Osteoblast (primary cell): ENCODE measurements around the gene CANX. TPM values are rescaled to one million over a fixed set of nuclear protein-coding genes. Genes with fewer than 3 reads are reported as not detected.
A peak's percentile ranks its signal among the peaks of the same experiment; 100 is the strongest.

Experiments used
- DNase-seq: peaks from one replicate; pipeline ENCODE4 v3.0.0; 2011; ENCODE audit warnings: low spot score, mixed read lengths; ENCODE audit not compliant: insufficient read length; ENCODE audit errors: missing footprints
- H2AFZ ChIP-seq: 2 replicates; pipeline ENCODE4 v1.6.0; 2011; ENCODE audit warnings: mild to moderate bottlenecking, low read length
- H3K27ac ChIP-seq: 2 replicates; pipeline ENCODE4 v1.5.1; 2011; ENCODE audit warnings: mild to moderate bottlenecking, low read depth, low read length, moderate library complexity
- H3K27me3 ChIP-seq: 2 replicates; pipeline ENCODE4 v1.6.0; 2012; ENCODE audit warnings: mild to moderate bottlenecking, control low read depth, inconsistent platforms, low read length, moderate library complexity; ENCODE audit not compliant: insufficient read depth
- H3K36me3 ChIP-seq: 2 replicates; pipeline ENCODE4 v1.5.1; 2011; ENCODE audit warnings: mild to moderate bottlenecking, low read length, control low read depth, moderate library complexity; ENCODE audit not compliant: insufficient read depth
- H3K4me1 ChIP-seq: 2 replicates; pipeline ENCODE4 v1.5.1; 2011; ENCODE audit warnings: mild to moderate bottlenecking, low read length, control low read depth, moderate library complexity; ENCODE audit not compliant: insufficient read depth
- H3K4me2 ChIP-seq: 2 replicates; pipeline ENCODE4 v1.6.0; 2011; ENCODE audit warnings: mild to moderate bottlenecking, low read length; ENCODE audit not compliant: insufficient read depth
- H3K4me3 ChIP-seq: fragments of 200-600 bp; sonication (generic); 3 replicates; pipeline ENCODE4 v1.5.1; 2012; ENCODE audit warnings: mild to moderate bottlenecking, low read length, inconsistent platforms; ENCODE audit not compliant: insufficient read depth
- H3K79me2 ChIP-seq: 2 replicates; pipeline ENCODE4 v1.6.0; 2012; ENCODE audit warnings: mild to moderate bottlenecking, low read length, control low read depth, inconsistent platforms; ENCODE audit not compliant: insufficient read depth
- H3K9me3 ChIP-seq: 2 replicates; pipeline ENCODE4 v1.5.1; 2011; ENCODE audit warnings: low read depth, low read length, control low read depth
- H4K20me1 ChIP-seq: 2 replicates; pipeline ENCODE4 v1.6.0; 2012; ENCODE audit warnings: mild to moderate bottlenecking, low read length, control low read depth; ENCODE audit not compliant: insufficient read depth
- total RNA-seq: library from RNA; depleted of rRNA; stranded (reverse); fragments of >200 nt; gene quantifications from 2 replicates; pipeline ENCODE4 v1.2.3, GENCODE V29; 2012
- TF ChIP-seq, protein P1 (sequence below): IDR thresholded peaks from 2 replicates; pipeline ENCODE4 v1.5.1; 2011; ENCODE audit warnings: mild to moderate bottlenecking, low read depth, low read length, moderate library complexity; ENCODE audit errors: extremely low read depth

The CANX gene
- total RNA-seq, 1 donor, result 698 TPM

DNA sequence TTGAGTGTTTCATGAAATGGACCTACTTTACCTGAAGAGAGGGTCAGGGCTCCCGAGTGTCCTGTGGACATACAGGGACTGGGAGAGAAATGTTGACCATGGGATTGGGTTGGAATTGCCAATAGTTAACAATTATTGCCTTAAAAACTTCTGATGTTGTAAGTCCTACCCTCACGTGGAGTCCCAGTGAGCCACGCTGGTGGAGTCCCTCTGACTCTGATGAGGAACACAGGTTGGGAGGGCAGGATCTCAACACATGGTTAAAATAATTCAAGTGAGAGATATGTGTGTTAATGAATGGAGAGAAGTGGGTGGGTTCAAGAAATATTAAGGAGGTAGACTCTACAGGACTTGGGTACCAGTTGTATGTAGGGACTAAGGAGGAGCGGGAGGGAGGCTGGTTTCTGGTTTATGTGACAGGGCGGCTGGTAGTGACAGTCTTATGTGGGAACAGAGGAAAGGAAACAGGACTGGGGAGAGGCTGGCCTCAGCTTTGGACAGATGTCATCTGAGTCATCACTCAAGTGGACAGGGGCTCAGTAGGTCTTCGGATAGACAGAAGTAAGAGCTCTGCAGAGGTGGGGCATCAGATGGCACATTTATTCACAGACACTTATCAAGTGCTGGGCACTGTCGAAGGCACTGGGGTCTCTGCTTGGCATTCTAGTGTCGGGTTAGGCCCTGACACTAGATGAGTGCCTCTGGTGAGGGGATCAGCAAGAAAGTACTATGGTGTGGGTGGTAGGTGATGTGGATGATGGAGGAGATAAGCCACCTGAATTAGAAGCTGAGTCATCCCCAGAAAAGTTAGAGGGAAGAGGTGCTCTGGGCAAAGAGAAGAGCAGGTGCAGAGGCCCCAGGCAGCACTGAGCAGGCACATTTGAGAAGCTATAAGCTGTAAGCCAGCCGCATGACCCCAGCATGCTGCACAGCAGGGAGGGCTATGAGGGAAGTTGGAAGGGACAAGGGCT, 61.1 kb downstream of the CANX start:
- DNase-seq, result no peak
- Histone ChIP-seq H4K20me1 (peaks cover 62% of the 10 kb centered on the region), H3K36me3 (peaks cover 8% of the 10 kb centered on the region), H3K27me3 (no peaks in the 10 kb centered on the region), H3K4me2 (no peak overlapping the region), H3K79me2 (peaks cover 76% of the 10 kb centered on the region), H3K4me3 (no peak overlapping the region), H3K4me1 (peaks cover 31% of the 10 kb centered on the region), H2AFZ (no peak overlapping the region), H3K9me3 (no peaks in the 10 kb centered on the region), H3K27ac (no peak overlapping the region)
- TF ChIP-seq, protein P1, sequence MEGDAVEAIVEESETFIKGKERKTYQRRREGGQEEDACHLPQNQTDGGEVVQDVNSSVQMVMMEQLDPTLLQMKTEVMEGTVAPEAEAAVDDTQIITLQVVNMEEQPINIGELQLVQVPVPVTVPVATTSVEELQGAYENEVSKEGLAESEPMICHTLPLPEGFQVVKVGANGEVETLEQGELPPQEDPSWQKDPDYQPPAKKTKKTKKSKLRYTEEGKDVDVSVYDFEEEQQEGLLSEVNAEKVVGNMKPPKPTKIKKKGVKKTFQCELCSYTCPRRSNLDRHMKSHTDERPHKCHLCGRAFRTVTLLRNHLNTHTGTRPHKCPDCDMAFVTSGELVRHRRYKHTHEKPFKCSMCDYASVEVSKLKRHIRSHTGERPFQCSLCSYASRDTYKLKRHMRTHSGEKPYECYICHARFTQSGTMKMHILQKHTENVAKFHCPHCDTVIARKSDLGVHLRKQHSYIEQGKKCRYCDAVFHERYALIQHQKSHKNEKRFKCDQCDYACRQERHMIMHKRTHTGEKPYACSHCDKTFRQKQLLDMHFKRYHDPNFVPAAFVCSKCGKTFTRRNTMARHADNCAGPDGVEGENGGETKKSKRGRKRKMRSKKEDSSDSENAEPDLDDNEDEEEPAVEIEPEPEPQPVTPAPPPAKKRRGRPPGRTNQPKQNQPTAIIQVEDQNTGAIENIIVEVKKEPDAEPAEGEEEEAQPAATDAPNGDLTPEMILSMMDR, result no peak

DNA sequence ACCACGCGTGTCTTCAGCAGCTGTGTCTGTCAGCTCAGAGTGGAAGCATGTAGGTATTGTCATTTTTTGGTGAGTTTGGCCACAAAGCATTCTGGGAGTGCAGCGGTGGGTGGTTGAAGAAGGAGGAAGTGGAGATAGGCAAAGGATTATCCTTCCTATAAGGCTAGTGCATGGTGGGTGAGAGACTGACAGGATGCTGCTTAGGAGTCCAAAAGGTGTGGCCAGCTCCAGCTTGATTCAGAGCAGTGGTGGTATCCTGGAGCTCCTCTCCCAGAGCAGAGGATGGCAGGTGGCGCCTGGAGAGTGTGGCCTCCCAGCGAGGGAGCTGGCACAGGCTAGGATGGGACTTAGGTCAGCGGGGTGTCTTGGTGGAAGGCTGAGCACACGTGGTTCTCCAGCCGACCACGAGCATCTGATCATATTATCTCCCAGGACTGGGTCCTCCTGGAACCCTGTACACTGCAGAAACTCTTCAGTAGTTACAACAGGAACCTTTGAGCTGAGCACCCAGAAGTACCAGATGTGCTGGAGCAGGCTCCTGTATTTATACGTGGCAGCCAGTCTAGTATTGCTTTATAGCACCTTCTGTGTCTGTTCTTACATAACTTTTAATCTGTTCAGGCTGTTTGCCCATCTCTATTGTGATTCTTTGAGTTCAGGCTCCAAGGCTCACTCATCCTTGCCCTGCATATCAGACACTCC, 63.5 kb downstream of the CANX start:
- peaks cover 64% of the 10 kb centered on the region for H3K79me2 ChIP-seq
- peaks cover 57% of the 10 kb centered on the region for H4K20me1 ChIP-seq
- no peaks in the 10 kb centered on the region for H3K27me3 ChIP-seq
- peak overlapping the region; percentile 27 for H3K4me2 ChIP-seq
- peaks cover 52% of the 10 kb centered on the region for H3K4me1 ChIP-seq
- H3K36me3 ChIP-seq, result peaks cover 22% of the 10 kb centered on the region
- peak overlapping the region; percentile 45 for H3K27ac ChIP-seq
- TF ChIP-seq, protein P1, result no peak
- no peaks in the 10 kb centered on the region for H3K9me3 ChIP-seq
- peak; percentile 57 for DNase-seq
- no peak overlapping the region for H3K4me3 ChIP-seq
- H2AFZ ChIP-seq, result no peak overlapping the region

DNA sequence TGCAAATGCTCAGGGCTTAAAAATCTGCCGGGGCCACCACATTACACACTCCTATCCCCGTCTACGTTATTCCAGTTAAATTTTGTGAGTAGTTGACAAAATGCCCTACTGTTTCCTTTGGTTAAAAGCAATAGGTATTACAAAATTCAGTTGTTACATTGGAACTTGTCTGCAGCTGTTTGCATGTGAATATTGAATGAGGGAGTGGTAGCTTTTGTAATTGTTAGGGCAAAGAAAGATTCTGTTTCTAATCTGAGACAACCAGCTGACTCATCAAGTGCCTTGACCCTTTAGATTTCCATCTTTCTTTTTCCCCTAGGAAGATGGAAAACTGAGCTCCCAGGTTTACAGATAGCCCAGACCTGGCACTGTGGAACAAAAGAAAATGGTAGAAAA, 64.0 kb downstream of the CANX start:
- H3K9me3 ChIP-seq, result no peaks in the 10 kb centered on the region
- H3K27me3 ChIP-seq, result no peaks in the 10 kb centered on the region
- TF ChIP-seq, protein P1, result no peak
- DNase-seq, result peak; percentile 81
- peaks cover 60% of the 10 kb centered on the region for H4K20me1 ChIP-seq
- peaks cover 64% of the 10 kb centered on the region for H3K79me2 ChIP-seq
- peaks cover 52% of the 10 kb centered on the region for H3K4me1 ChIP-seq
- peaks cover 22% of the 10 kb centered on the region for H3K36me3 ChIP-seq
- H3K27ac ChIP-seq, result peak overlapping the region; percentile 45
- peak overlapping the region; percentile 27 for H3K4me2 ChIP-seq
- H2AFZ ChIP-seq, result no peak overlapping the region
- no peak overlapping the region for H3K4me3 ChIP-seq
